Suprapubic skin (tissue), 4 donors: Measurements from ENCODE around the gene RPL10.

Experiments
- POLR2A ChIP-seq, 2 donors: fragments of 450-650 bp; IDR thresholded peaks; one replicate each; pipeline ENCODE4 v1.6.1; 2017; ENCODE audit warnings: antibody characterized with exemption in 2 of 2, mild to moderate bottlenecking in 2 of 2, moderate library complexity in 2 of 2
- POLR2AphosphoS5 ChIP-seq, 3 donors: sonication (generic); formaldehyde crosslinking; IDR thresholded peaks; one replicate each; pipeline ENCODE4 v1.6.1; 2017; ENCODE audit warnings: antibody characterized with exemption in 3 of 3
- TF ChIP-seq, protein P1 (sequence below), 2 donors: fragments of 200-600 bp in 1 of 2; fragments of 450-650 bp in 1 of 2; sonication (generic) in 1 of 2; IDR thresholded peaks; one replicate each; pipeline ENCODE4 v1.5.1; 2016 to 2019; ENCODE audit warnings: antibody characterized with exemption in 2 of 2, mild to moderate bottlenecking in 1 of 2, moderate library complexity in 1 of 2

GRCh38 chrX:154439841-154440240 is 41.7 kb downstream of the RPL10 start:
- no peak for TF ChIP-seq POLR2A (IDR thresholded peaks at IDR 0.05)
- TF ChIP-seq, protein P1, sequence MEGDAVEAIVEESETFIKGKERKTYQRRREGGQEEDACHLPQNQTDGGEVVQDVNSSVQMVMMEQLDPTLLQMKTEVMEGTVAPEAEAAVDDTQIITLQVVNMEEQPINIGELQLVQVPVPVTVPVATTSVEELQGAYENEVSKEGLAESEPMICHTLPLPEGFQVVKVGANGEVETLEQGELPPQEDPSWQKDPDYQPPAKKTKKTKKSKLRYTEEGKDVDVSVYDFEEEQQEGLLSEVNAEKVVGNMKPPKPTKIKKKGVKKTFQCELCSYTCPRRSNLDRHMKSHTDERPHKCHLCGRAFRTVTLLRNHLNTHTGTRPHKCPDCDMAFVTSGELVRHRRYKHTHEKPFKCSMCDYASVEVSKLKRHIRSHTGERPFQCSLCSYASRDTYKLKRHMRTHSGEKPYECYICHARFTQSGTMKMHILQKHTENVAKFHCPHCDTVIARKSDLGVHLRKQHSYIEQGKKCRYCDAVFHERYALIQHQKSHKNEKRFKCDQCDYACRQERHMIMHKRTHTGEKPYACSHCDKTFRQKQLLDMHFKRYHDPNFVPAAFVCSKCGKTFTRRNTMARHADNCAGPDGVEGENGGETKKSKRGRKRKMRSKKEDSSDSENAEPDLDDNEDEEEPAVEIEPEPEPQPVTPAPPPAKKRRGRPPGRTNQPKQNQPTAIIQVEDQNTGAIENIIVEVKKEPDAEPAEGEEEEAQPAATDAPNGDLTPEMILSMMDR (IDR thresholded peaks at IDR 0.05), result no peak
- TF ChIP-seq POLR2AphosphoS5 (IDR thresholded peaks at IDR 0.05), result no peak
